HepG2 (cell line): Measurements from ENCODE around the gene SALL4.

Experiments used
- CHD4 ChIP-seq: fragments of 200-600 bp; sonication (generic); IDR thresholded peaks from 2 replicates; pipeline ENCODE4 v1.7.0; 2017; ENCODE audit warnings: mild to moderate bottlenecking, low read length, borderline replicate concordance
- ETV5 ChIP-seq: IDR thresholded peaks from 2 replicates; pipeline ENCODE4 v1.6.1; 2018; ENCODE audit warnings: missing biosample characterization, missing genetic modification reagents, inconsistent platforms, borderline replicate concordance
- MAFG ChIP-seq: sonication (generic); formaldehyde crosslinking; IDR thresholded peaks from 2 replicates; pipeline ENCODE4 v1.5.1; 2020; ENCODE audit warnings: mild to moderate bottlenecking, missing genetic modification reagents
- MTA1 ChIP-seq: sonication (generic); formaldehyde crosslinking; IDR thresholded peaks from 2 replicates; pipeline ENCODE4 v1.4.0; 2020; ENCODE audit warnings: missing genetic modification reagents, mild to moderate bottlenecking, borderline replicate concordance
- MTA3 ChIP-seq: sonication (generic); formaldehyde crosslinking; IDR thresholded peaks from 2 replicates; pipeline ENCODE4 v1.4.0; 2020; ENCODE audit warnings: missing genetic modification reagents
- PHF20 ChIP-seq: sonication (generic); formaldehyde crosslinking; IDR thresholded peaks from 2 replicates; pipeline ENCODE4 v1.5.0; 2020; ENCODE audit warnings: mild to moderate bottlenecking, missing genetic modification reagents
- SMC3 ChIP-seq: IDR thresholded peaks from 2 replicates; pipeline ENCODE4 v1.6.1; 2011; ENCODE audit warnings: low read length, improper control_type of control experiment
- ZNF20 ChIP-seq: sonication (generic); formaldehyde crosslinking; IDR thresholded peaks from 2 replicates; pipeline ENCODE4 v1.4.0; 2020; ENCODE audit warnings: mild to moderate bottlenecking, moderate library complexity, missing genetic modification reagents
- ZNF225 ChIP-seq: sonication (generic); formaldehyde crosslinking; IDR thresholded peaks from 2 replicates; pipeline ENCODE4 v1.4.0; 2020; ENCODE audit warnings: mild to moderate bottlenecking, missing genetic modification reagents
- ZNF282 ChIP-seq: fragments of 450-650 bp; IDR thresholded peaks from 2 replicates; pipeline ENCODE4 v1.6.1; 2018; ENCODE audit not compliant: partially characterized antibody
- ZNF496 ChIP-seq: sonication (generic); formaldehyde crosslinking; IDR thresholded peaks from 2 replicates; pipeline ENCODE4 v1.8.1; 2023; ENCODE audit warnings: mild to moderate bottlenecking, moderate library complexity, missing genetic modification reagents; ENCODE audit not compliant: insufficient replicate concordance
- ZNF678 ChIP-seq: sonication (generic); formaldehyde crosslinking; IDR thresholded peaks from 2 replicates; pipeline ENCODE4 v1.4.0; 2020; ENCODE audit warnings: mild to moderate bottlenecking, missing genetic modification reagents

GRCh38 chr20:51801122-51801822 is 1.0 kb downstream of the SALL4 start:
- TF ChIP-seq MAFG (CRISPR knock-in tag) = no peak
- TF ChIP-seq ZNF678 (CRISPR knock-in tag) = no peak
- no peak for TF ChIP-seq ZNF496 (CRISPR knock-in tag)
- no peak for TF ChIP-seq CHD4
- peak; percentile 54; the same call in 1 of the 2 replicates for TF ChIP-seq MTA1 (CRISPR knock-in tag)
- TF ChIP-seq ZNF282 = no peak
- TF ChIP-seq SMC3 = no peak
- TF ChIP-seq PHF20 = no peak
- no peak for TF ChIP-seq MTA3 (CRISPR knock-in tag)
- 0 out of 2 replicates have a peak, but pooled peaks have one; percentile 24 for TF ChIP-seq ZNF20 (CRISPR knock-in tag)
- no peak for TF ChIP-seq ZNF225
- TF ChIP-seq ETV5 (CRISPR knock-in tag) = no peak
